Measurements from ENCODE around the gene ABCD3.

ABCD3 gene

GRCh38 chr1:94395231-94395630 lies 23.0 kb upstream of the ABCD3 start:
- no peaks in the 10 kb centered on the region for H3K36me3 ChIP-seq (replicated peaks in 1 of 2; ENCODE audit: control insufficient read depth in 2 of 2, insufficient read depth in 2 of 2, low read length in 2 of 2)
- WGBS, 2 donors (ENCODE audit: extremely low coverage in 2 of 2, insufficient read length in 2 of 2, insufficient replicate concordance in 1 of 2), result no CpG with 5 or more reads among the region's 3 CpGs
- H3K79me1 ChIP-seq (ENCODE audit: low read depth, low read length), result no peaks in the 10 kb centered on the region
- peaks cover 0 to 3% (median 0%) of the 10 kb centered on the region in 3 experiments for H3K27me3 ChIP-seq (ENCODE audit: control insufficient read depth in 3 of 3, insufficient read depth in 3 of 3, low read depth in 1 of 3, low read length in 3 of 3)
- no peak overlapping the region for H3K27ac ChIP-seq (replicated peaks; ENCODE audit: low read length)
- no peak overlapping the region for H2BK15ac ChIP-seq (ENCODE audit: low read length)
- DNase-seq (ENCODE audit: low spot score), result no peak
- H2AK5ac ChIP-seq (ENCODE audit: low read depth, low read length), result no peak overlapping the region
- no peak overlapping the region for H2BK12ac ChIP-seq (ENCODE audit: low read length)
- H3K4me2 ChIP-seq (ENCODE audit: insufficient read depth, low read length, poor library complexity, severe bottlenecking), result no peak overlapping the region
- H3K18ac ChIP-seq (ENCODE audit: low read length), result no peak overlapping the region
- H3K4me1 ChIP-seq (ENCODE audit: control insufficient read depth in 2 of 2, insufficient read depth in 1 of 2, low read depth in 1 of 2, low read length in 2 of 2), result peaks cover 6% of the 10 kb centered on the region in 2 donors
- no peak overlapping the region for H2BK5ac ChIP-seq (ENCODE audit: low read length)
- H2BK120ac ChIP-seq (ENCODE audit: low read depth, low read length), result no peak overlapping the region
- H4K8ac ChIP-seq (ENCODE audit: low read depth, low read length), result no peak overlapping the region
- H4K91ac ChIP-seq (ENCODE audit: low read depth, low read length, poor library complexity), result no peak overlapping the region
- no peak overlapping the region for H3K9ac ChIP-seq (ENCODE audit: low read depth, low read length, poor library complexity)
- no peak overlapping the region for H3K4ac ChIP-seq (ENCODE audit: low read length)
- peaks cover 0 to 2% of the 10 kb centered on the region in 2 donors for H3K9me3 ChIP-seq (replicated peaks in 1 of 2; ENCODE audit: control insufficient read depth in 2 of 2, insufficient read depth in 1 of 2, low read depth in 1 of 2, low read length in 2 of 2)
- H3K4me3 ChIP-seq (ENCODE audit: low read length in 2 of 2), result no peak overlapping the region
- no peak overlapping the region for H2AFZ ChIP-seq (ENCODE audit: low read length)
- no peak overlapping the region for H3K23ac ChIP-seq (ENCODE audit: low read depth, low read length, poor library complexity)
- H3K14ac ChIP-seq (ENCODE audit: low read length), result no peak overlapping the region

DNA sequence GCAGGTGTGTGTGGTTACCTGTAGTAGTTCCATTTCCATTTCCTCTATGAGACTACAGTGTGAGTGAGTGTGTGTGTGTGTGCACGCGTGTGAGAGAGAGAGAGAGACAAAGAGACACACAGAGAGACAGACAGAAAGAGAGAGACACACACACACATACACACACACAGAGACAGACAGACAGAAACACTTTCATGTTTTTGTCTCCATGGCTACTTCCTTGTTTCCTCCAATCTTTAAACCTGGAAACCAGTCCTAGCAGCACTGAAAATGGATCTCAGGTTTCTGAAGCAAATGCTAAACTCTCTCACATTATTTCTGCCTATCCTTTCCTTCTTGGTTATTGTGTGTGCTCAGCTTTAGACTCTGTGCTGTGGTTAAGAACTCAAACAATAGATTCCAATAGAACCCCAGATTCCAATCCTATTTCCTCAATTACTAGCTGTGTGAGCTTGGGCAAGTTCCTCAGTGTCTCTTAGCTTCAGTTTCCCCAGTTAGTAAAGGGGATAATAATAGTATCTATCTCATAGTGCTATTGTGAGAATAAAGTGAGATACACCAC lies 22.4 kb upstream of the ABCD3 start:
- Histone ChIP-seq H2BK5ac (ENCODE audit: low read length) (no peak overlapping the region), H3K4me2 (ENCODE audit: insufficient read depth, low read length, poor library complexity, severe bottlenecking) (no peak overlapping the region), H3K9me3 (replicated peaks in 1 of 2; ENCODE audit: control insufficient read depth in 2 of 2, insufficient read depth in 1 of 2, low read depth in 1 of 2, low read length in 2 of 2) (peaks cover 0 to 2% of the 10 kb centered on the region in 2 donors), H4K91ac (ENCODE audit: low read depth, low read length, poor library complexity) (no peak overlapping the region), H3K4ac (ENCODE audit: low read length) (no peak overlapping the region), H3K14ac (ENCODE audit: low read length) (no peak overlapping the region), H3K27ac (replicated peaks; ENCODE audit: low read length) (no peak overlapping the region), H3K23ac (ENCODE audit: low read depth, low read length, poor library complexity) (no peak overlapping the region), H3K4me3 (ENCODE audit: low read length in 2 of 2) (no peak overlapping the region), H2BK120ac (ENCODE audit: low read depth, low read length) (no peak overlapping the region), H4K8ac (ENCODE audit: low read depth, low read length) (no peak overlapping the region), H3K79me1 (ENCODE audit: low read depth, low read length) (no peaks in the 10 kb centered on the region), H2AFZ (ENCODE audit: low read length) (no peak overlapping the region), H3K18ac (ENCODE audit: low read length) (no peak overlapping the region), H3K9ac (ENCODE audit: low read depth, low read length, poor library complexity) (no peak overlapping the region), H2AK5ac (ENCODE audit: low read depth, low read length) (no peak overlapping the region), H2BK12ac (ENCODE audit: low read length) (no peak overlapping the region), H3K36me3 (replicated peaks in 1 of 2; ENCODE audit: control insufficient read depth in 2 of 2, insufficient read depth in 2 of 2, low read length in 2 of 2) (no peaks in the 10 kb centered on the region), H2BK15ac (ENCODE audit: low read length) (no peak overlapping the region), H3K4me1 (ENCODE audit: control insufficient read depth in 2 of 2, insufficient read depth in 1 of 2, low read depth in 1 of 2, low read length in 2 of 2) (peaks cover 6% of the 10 kb centered on the region in 2 donors), H3K27me3 (ENCODE audit: control insufficient read depth in 3 of 3, insufficient read depth in 3 of 3, low read depth in 1 of 3, low read length in 3 of 3) (peaks cover 0 to 7% (median 0%) of the 10 kb centered on the region in 3 experiments)
- DNase-seq (ENCODE audit: low spot score), result no peak
- WGBS, 2 donors (ENCODE audit: extremely low coverage in 2 of 2, insufficient read length in 2 of 2, insufficient replicate concordance in 1 of 2), result no CpG with 5 or more reads among the region's 2 CpGs

GRCh38 chr1:94396356-94397010 lies 21.7 kb upstream of the ABCD3 start:
- H3K4me3 ChIP-seq (ENCODE audit: low read length in 2 of 2), result no peak overlapping the region
- peaks cover 6% of the 10 kb centered on the region in 2 donors for H3K4me1 ChIP-seq (ENCODE audit: control insufficient read depth in 2 of 2, insufficient read depth in 1 of 2, low read depth in 1 of 2, low read length in 2 of 2)
- no peak overlapping the region for H3K9ac ChIP-seq (ENCODE audit: low read depth, low read length, poor library complexity)
- no peaks in the 10 kb centered on the region for H3K36me3 ChIP-seq (replicated peaks in 1 of 2; ENCODE audit: control insufficient read depth in 2 of 2, insufficient read depth in 2 of 2, low read length in 2 of 2)
- H3K27me3 ChIP-seq (ENCODE audit: control insufficient read depth in 3 of 3, insufficient read depth in 3 of 3, low read depth in 1 of 3, low read length in 3 of 3), result peaks cover 0 to 10% (median 0%) of the 10 kb centered on the region in 3 experiments
- H2AFZ ChIP-seq (ENCODE audit: low read length), result no peak overlapping the region
- no peak overlapping the region for H3K27ac ChIP-seq (replicated peaks; ENCODE audit: low read length)
- no CpG with 5 or more reads among the region's 11 CpGs for WGBS, 2 donors (ENCODE audit: extremely low coverage in 2 of 2, insufficient read length in 2 of 2, insufficient replicate concordance in 1 of 2)
- H2BK15ac ChIP-seq (ENCODE audit: low read length), result no peak overlapping the region
- no peaks in the 10 kb centered on the region for H3K9me3 ChIP-seq (replicated peaks in 1 of 2; ENCODE audit: control insufficient read depth in 2 of 2, insufficient read depth in 1 of 2, low read depth in 1 of 2, low read length in 2 of 2)
- H3K4me2 ChIP-seq (ENCODE audit: insufficient read depth, low read length, poor library complexity, severe bottlenecking), result no peak overlapping the region
- DNase-seq (ENCODE audit: low spot score), result no peak
- H4K8ac ChIP-seq (ENCODE audit: low read depth, low read length), result no peak overlapping the region
- H3K79me1 ChIP-seq (ENCODE audit: low read depth, low read length), result no peaks in the 10 kb centered on the region
- no peak overlapping the region for H3K23ac ChIP-seq (ENCODE audit: low read depth, low read length, poor library complexity)
- H2BK120ac ChIP-seq (ENCODE audit: low read depth, low read length), result no peak overlapping the region
- H2AK5ac ChIP-seq (ENCODE audit: low read depth, low read length), result no peak overlapping the region
- H2BK12ac ChIP-seq (ENCODE audit: low read length), result no peak overlapping the region
- H3K18ac ChIP-seq (ENCODE audit: low read length), result no peak overlapping the region
- no peak overlapping the region for H3K14ac ChIP-seq (ENCODE audit: low read length)
- H4K91ac ChIP-seq (ENCODE audit: low read depth, low read length, poor library complexity), result no peak overlapping the region
- H3K4ac ChIP-seq (ENCODE audit: low read length), result no peak overlapping the region
- H2BK5ac ChIP-seq (ENCODE audit: low read length), result no peak overlapping the region

- no peak overlapping the region for H4K91ac ChIP-seq (ENCODE audit: low read depth, low read length, poor library complexity)
- H2AFZ ChIP-seq (ENCODE audit: low read length), result no peak overlapping the region
- peaks cover 0 to 10% (median 0%) of the 10 kb centered on the region in 3 experiments for H3K27me3 ChIP-seq (ENCODE audit: control insufficient read depth in 3 of 3, insufficient read depth in 3 of 3, low read depth in 1 of 3, low read length in 3 of 3)
- no peak overlapping the region for H2BK5ac ChIP-seq (ENCODE audit: low read length)
- H2BK15ac ChIP-seq (ENCODE audit: low read length), result no peak overlapping the region
- no peak overlapping the region for H3K23ac ChIP-seq (ENCODE audit: low read depth, low read length, poor library complexity)
- no peak overlapping the region for H3K27ac ChIP-seq (replicated peaks; ENCODE audit: low read length)
- no peak overlapping the region for H4K8ac ChIP-seq (ENCODE audit: low read depth, low read length)
- H3K9me3 ChIP-seq (replicated peaks in 1 of 2; ENCODE audit: control insufficient read depth in 2 of 2, insufficient read depth in 1 of 2, low read depth in 1 of 2, low read length in 2 of 2), result no peaks in the 10 kb centered on the region
- H3K4me3 ChIP-seq (ENCODE audit: low read length in 2 of 2), result no peak overlapping the region
- H2BK120ac ChIP-seq (ENCODE audit: low read depth, low read length), result no peak overlapping the region
- no peaks in the 10 kb centered on the region for H3K79me1 ChIP-seq (ENCODE audit: low read depth, low read length)
- H3K4me2 ChIP-seq (ENCODE audit: insufficient read depth, low read length, poor library complexity, severe bottlenecking), result no peak overlapping the region
- H3K18ac ChIP-seq (ENCODE audit: low read length), result no peak overlapping the region
- no peak for DNase-seq (ENCODE audit: low spot score)
- no peak overlapping the region for H2AK5ac ChIP-seq (ENCODE audit: low read depth, low read length)
- H3K4ac ChIP-seq (ENCODE audit: low read length), result no peak overlapping the region
- no peaks in the 10 kb centered on the region for H3K36me3 ChIP-seq (replicated peaks in 1 of 2; ENCODE audit: control insufficient read depth in 2 of 2, insufficient read depth in 2 of 2, low read length in 2 of 2)
- H3K4me1 ChIP-seq (ENCODE audit: control insufficient read depth in 2 of 2, insufficient read depth in 1 of 2, low read depth in 1 of 2, low read length in 2 of 2), result peaks cover 6% of the 10 kb centered on the region in 2 donors
- H2BK12ac ChIP-seq (ENCODE audit: low read length), result no peak overlapping the region
- no peak overlapping the region for H3K14ac ChIP-seq (ENCODE audit: low read length)
- no CpG with 5 or more reads among the region's 5 CpGs for WGBS, 2 donors (ENCODE audit: extremely low coverage in 2 of 2, insufficient read length in 2 of 2, insufficient replicate concordance in 1 of 2)
- H3K9ac ChIP-seq (ENCODE audit: low read depth, low read length, poor library complexity), result no peak overlapping the region
Measured at GRCh38 chr1:94398356-94398755, 19.8 kb upstream of the ABCD3 start.
